Caco-2 (cell line): Measurements from ENCODE around the gene SMIM38. TPM values are rescaled to one million over a fixed set of nuclear protein-coding genes. Genes with fewer than 3 reads are reported as not detected.

Experiments
- BruUV-seq: library from RNA; stranded (reverse); fragments of 400-500 nt; replicated peaks from 2 replicates; lab custom pipeline; 2021; lab: Mats Ljungman, UMichigan
- CTCF ChIA-PET: fragments of 300-600 bp; sonication (Branson Sonifier 250); formaldehyde crosslinking; loops from one replicate; lab custom pipeline; 2022; ENCODE audit warnings: antibody characterized with exemption; lab: Charles Lee
- POLR2A ChIA-PET: fragments of 300-600 bp; sonication (Branson Sonifier 250); formaldehyde crosslinking; loops from one replicate; lab custom pipeline; 2022; ENCODE audit warnings: antibody characterized with exemption; lab: Charles Lee
- DNase-seq, 2 experiments: peaks; one replicate each; pipeline versions ENCODE4 v3.0.0 to v3.0.0-alpha.2; 2020 to 2022
- H3K27me3 ChIP-seq: replicated peaks from 2 replicates; pipeline ENCODE4 v1.6.0; 2011; ENCODE audit warnings: low read length; ENCODE audit not compliant: control insufficient read depth, insufficient read depth
- H3K36me3 ChIP-seq: 2 replicates; pipeline ENCODE4 v1.5.1; 2011; ENCODE audit warnings: low read length; ENCODE audit not compliant: control insufficient read depth, insufficient read depth
- H3K4me1 ChIP-seq: fragments of 250-450 bp; sonication (Bioruptor Pico); 2 replicates; pipeline ENCODE4 v1.5.1; 2020; ENCODE audit warnings: mild to moderate bottlenecking
- H3K4me3 ChIP-seq: 2 replicates; pipeline ENCODE4 v1.5.1; 2011; ENCODE audit warnings: low read depth, mild to moderate bottlenecking, control low read depth, low read length
- H3K9me3 ChIP-seq: fragments of 250-450 bp; sonication (Bioruptor Pico); 2 replicates; pipeline ENCODE4 v1.5.1; 2020; ENCODE audit warnings: mild to moderate bottlenecking, moderate library complexity
- H3K27ac Mint-ChIP-seq: one replicate; pipeline ENCODE4 v1.8.0; 2022; ENCODE audit warnings: mixed read lengths; ENCODE audit not compliant: unreplicated experiment
- H3K27me3 Mint-ChIP-seq: one replicate; pipeline ENCODE4 v1.8.0; 2022; ENCODE audit warnings: mixed read lengths; ENCODE audit not compliant: insufficient read depth, unreplicated experiment
- H3K36me3 Mint-ChIP-seq: one replicate; pipeline ENCODE4 v1.8.0; 2022; ENCODE audit warnings: mild to moderate bottlenecking, mixed read lengths; ENCODE audit not compliant: insufficient read depth, unreplicated experiment
- H3K4me1 Mint-ChIP-seq: one replicate; pipeline ENCODE4 v1.8.0; 2022; ENCODE audit warnings: low read depth, mixed read lengths; ENCODE audit not compliant: unreplicated experiment
- H3K4me3 Mint-ChIP-seq: one replicate; pipeline ENCODE4 v1.8.0; 2022; ENCODE audit warnings: mild to moderate bottlenecking, moderate library complexity, mixed read lengths; ENCODE audit not compliant: unreplicated experiment
- H3K9me3 Mint-ChIP-seq: one replicate; pipeline ENCODE4 v1.8.0; 2022; ENCODE audit warnings: mixed read lengths; ENCODE audit not compliant: unreplicated experiment
- CTCF ChIP-seq, 2 experiments: fragments of 200-600 bp in 1 of 2; IDR thresholded peaks; 1 replicate in 1 of 2; 2 replicates in 1 of 2; pipeline versions ENCODE4 v1.5.1 to v1.8.0; 2011 to 2022; ENCODE audit warnings: antibody characterized with exemption in 1 of 2, control low read depth in 1 of 2, inconsistent platforms in 1 of 2, low read depth in 1 of 2, low read length in 1 of 2, mild to moderate bottlenecking in 1 of 2, moderate library complexity in 1 of 2; ENCODE audit not compliant: insufficient read depth in 1 of 2, severe bottlenecking in 1 of 2, unreplicated experiment in 1 of 2
- intact Hi-C: fragments of 100-400 bp; cut with micrococcal nuclease; formaldehyde crosslinking; loops from one replicate; pipeline ENCODE4 v1.10.0; 2022; ENCODE audit not compliant: unreplicated experiment
- total RNA-seq: library from RNA; stranded (reverse); gene quantifications from 2 replicates; pipeline ENCODE4 v1.2.3, GENCODE V29; 2022

SMIM38 gene
- total RNA-seq, 1 experiment from 2014 or later, result 0.66 TPM

DNA sequence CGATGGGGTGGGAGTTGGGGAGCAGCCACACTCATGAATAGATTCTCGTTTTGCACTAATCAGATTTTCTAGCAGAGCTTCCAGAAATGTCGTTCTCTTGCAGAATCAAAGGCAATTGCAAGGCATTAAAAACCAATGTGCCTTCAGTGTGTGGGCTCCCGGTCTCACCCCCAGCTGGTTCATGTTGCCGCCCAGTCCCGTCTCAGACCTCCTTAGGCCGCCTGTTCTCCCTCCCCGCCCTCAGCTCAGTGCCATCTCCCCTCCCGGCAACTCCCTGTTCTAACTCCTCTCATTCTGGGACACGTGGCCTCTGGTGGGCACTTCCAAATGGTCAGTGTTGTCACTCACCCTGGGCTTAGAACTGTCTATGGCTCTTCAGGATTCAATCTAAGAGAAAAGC lies 42.5 kb upstream of the SMIM38 start:
- no TSS peak for BruUV-seq
- H3K4me1 ChIP-seq, result peaks cover 47% of the 10 kb centered on the region
- H3K27ac Mint-ChIP-seq, result peak overlapping the region; percentile 58
- intact Hi-C loops, result no loop called here
- H3K4me1 Mint-ChIP-seq, result peaks cover 34% of the 10 kb centered on the region
- no peaks in the 10 kb centered on the region for H3K27me3 ChIP-seq
- DNase-seq, result no peak
- H3K9me3 Mint-ChIP-seq, result peaks cover 20% of the 10 kb centered on the region
- no peak overlapping the region for H3K4me3 ChIP-seq
- H3K36me3 Mint-ChIP-seq, result no peaks in the 10 kb centered on the region
- H3K27me3 Mint-ChIP-seq, result no peaks in the 10 kb centered on the region
- H3K36me3 ChIP-seq, result peaks cover 3% of the 10 kb centered on the region; the same call in 1 of the 2 replicates
- H3K4me3 Mint-ChIP-seq, result no peak overlapping the region
- POLR2A ChIA-PET, result interaction anchor here (1.4 kb wide), 1 partner anchor 10 kb away, joined by 5 read pairs; no protein-coding TSS in a partner anchor
- H3K9me3 ChIP-seq, result peaks cover 8% of the 10 kb centered on the region; the same call in 1 of the 2 replicates
- CTCF ChIA-PET, result interaction anchor here (4.7 kb wide), 1 partner anchor 18 kb away, joined by 30 read pairs; no protein-coding TSS in a partner anchor
- no peak for TF ChIP-seq CTCF (IDR thresholded peaks at IDR 0.05; ENCODE audit: insufficient read depth in 1 of 2, low read depth in 1 of 2, low read length in 1 of 2, severe bottlenecking in 1 of 2, unreplicated experiment in 1 of 2)

- H3K4me3 ChIP-seq, result no peak overlapping the region
- Mint-ChIP-seq H3K4me3 (no peak overlapping the region), H3K27ac (peak overlapping the region; percentile 58), H3K27me3 (no peaks in the 10 kb centered on the region), H3K9me3 (peaks cover 16% of the 10 kb centered on the region), H3K4me1 (peaks cover 34% of the 10 kb centered on the region), H3K36me3 (no peaks in the 10 kb centered on the region)
- peaks cover 3% of the 10 kb centered on the region; the same call in 1 of the 2 replicates for H3K9me3 ChIP-seq
- CTCF ChIA-PET, result interaction anchor here (0.8 to 4.7 kb wide), 2 partner anchors 10 to 18 kb away, joined by 3 to 30 read pairs; no protein-coding TSS in a partner anchor
- POLR2A ChIA-PET, result no interaction called here
- no peak for TF ChIP-seq CTCF (IDR thresholded peaks at IDR 0.05; ENCODE audit: insufficient read depth in 1 of 2, low read depth in 1 of 2, low read length in 1 of 2, severe bottlenecking in 1 of 2, unreplicated experiment in 1 of 2)
- no peaks in the 10 kb centered on the region; the same call in 1 of the 2 replicates for H3K36me3 ChIP-seq
- peaks cover 47% of the 10 kb centered on the region for H3K4me1 ChIP-seq
- DNase-seq, result no peak
- H3K27me3 ChIP-seq, result no peaks in the 10 kb centered on the region
- no TSS peak for BruUV-seq
- intact Hi-C loops, result no loop called here
These were observed 41.9 kb upstream of the SMIM38 start for GRCh38 chr11:69113646-69114340.

GRCh38 chr11:69114362-69114761 lies 41.4 kb upstream of the SMIM38 start:
- Histone ChIP-seq H3K4me1 (peaks cover 47% of the 10 kb centered on the region), H3K27me3 (no peaks in the 10 kb centered on the region), H3K36me3 (no peaks in the 10 kb centered on the region; the same call in none of the 2 replicates), H3K4me3 (no peak overlapping the region), H3K9me3 (peaks cover 2% of the 10 kb centered on the region; the same call in 1 of the 2 replicates)
- BruUV-seq, result TSS peak; percentile 58
- CTCF ChIA-PET, result interaction anchor here (0.8 to 4.7 kb wide), 4 partner anchors 8 to 17 kb away, joined by 3 to 30 read pairs (median 6); no protein-coding TSS in a partner anchor
- H3K27me3 Mint-ChIP-seq, result no peaks in the 10 kb centered on the region
- H3K27ac Mint-ChIP-seq, result peak overlapping the region; percentile 61
- no peak for TF ChIP-seq CTCF (IDR thresholded peaks at IDR 0.05; ENCODE audit: insufficient read depth in 1 of 2, low read depth in 1 of 2, low read length in 1 of 2, severe bottlenecking in 1 of 2, unreplicated experiment in 1 of 2)
- intact Hi-C loops, result no loop called here
- no peak for DNase-seq
- peaks cover 21% of the 10 kb centered on the region for H3K9me3 Mint-ChIP-seq
- peaks cover 34% of the 10 kb centered on the region for H3K4me1 Mint-ChIP-seq
- H3K36me3 Mint-ChIP-seq, result no peaks in the 10 kb centered on the region
- no peak overlapping the region for H3K4me3 Mint-ChIP-seq
- POLR2A ChIA-PET, result interaction anchor here (0.6 kb wide), 1 partner anchor 561 kb away, joined by 3 read pairs; the partner anchor contains the start of gene LTO1
